Fibroblast of villous mesenchyme (primary cell): ENCODE measurements around the gene MAD1L1. TPM values are rescaled to one million over a fixed set of nuclear protein-coding genes. Genes with fewer than 3 reads are reported as not detected.

ENCODE experiments used
- DNase-seq: peaks from one replicate; pipeline ENCODE4 v3.0.0-alpha.2; 2010; ENCODE audit warnings: low read depth
- H3K4me3 ChIP-seq: 2 replicates; pipeline ENCODE4 v1.5.1; 2011; ENCODE audit warnings: low read depth, mild to moderate bottlenecking, low read length
- total RNA-seq: library from RNA; depleted of rRNA; stranded (reverse); fragments of >200 nt; gene quantifications from 2 replicates; pipeline ENCODE4 v1.2.3, GENCODE V29; 2012
- TF ChIP-seq, protein P1 (sequence below): IDR thresholded peaks from 2 replicates; pipeline ENCODE4 v1.5.1; 2012; ENCODE audit warnings: low read depth, mild to moderate bottlenecking, low read length; ENCODE audit not compliant: insufficient read depth

The MAD1L1 gene
- total RNA-seq, 1 donor = 43.6 TPM

DNA sequence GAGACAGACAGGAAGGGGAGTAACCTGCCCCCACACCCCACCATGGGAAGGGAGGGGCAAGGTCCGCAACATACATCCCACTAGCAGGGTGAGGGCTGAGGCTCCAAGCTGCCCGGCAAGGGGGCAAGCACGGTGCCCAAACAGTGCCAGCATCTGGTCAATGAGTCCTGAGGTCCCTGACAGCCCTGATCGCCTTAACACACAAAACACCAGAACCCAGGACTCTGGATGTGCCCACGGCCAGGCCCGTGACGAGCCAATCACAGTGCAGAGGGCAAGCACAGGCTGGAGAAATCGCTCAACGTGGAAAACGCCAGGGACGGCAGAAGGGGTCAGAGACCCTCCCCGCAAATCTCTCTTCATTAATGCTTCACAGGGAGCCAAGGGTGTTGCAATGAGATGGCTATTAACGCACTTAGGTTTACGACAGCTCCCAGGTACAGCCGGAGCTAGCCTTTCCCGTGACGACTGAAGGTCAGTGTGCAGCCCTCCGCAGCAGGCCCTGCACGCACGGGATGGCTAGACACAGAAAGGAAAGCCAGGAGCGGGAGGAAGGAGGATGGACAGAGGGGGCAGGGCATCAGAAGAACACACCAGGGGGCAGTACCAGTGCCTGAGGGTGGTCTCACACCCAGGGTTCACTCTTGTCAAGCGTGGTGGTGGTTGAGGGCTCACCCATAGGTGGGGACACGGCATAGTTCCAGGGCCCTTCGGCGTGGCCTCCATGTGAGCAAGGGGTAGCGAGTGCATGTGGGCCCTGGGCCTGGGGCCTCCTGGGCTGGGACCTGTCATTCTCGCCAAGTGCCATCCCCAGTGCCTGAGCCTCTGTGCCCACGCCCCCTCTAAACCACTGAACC is 220.5 kb downstream of the MAD1L1 start:
- TF ChIP-seq, protein P1, sequence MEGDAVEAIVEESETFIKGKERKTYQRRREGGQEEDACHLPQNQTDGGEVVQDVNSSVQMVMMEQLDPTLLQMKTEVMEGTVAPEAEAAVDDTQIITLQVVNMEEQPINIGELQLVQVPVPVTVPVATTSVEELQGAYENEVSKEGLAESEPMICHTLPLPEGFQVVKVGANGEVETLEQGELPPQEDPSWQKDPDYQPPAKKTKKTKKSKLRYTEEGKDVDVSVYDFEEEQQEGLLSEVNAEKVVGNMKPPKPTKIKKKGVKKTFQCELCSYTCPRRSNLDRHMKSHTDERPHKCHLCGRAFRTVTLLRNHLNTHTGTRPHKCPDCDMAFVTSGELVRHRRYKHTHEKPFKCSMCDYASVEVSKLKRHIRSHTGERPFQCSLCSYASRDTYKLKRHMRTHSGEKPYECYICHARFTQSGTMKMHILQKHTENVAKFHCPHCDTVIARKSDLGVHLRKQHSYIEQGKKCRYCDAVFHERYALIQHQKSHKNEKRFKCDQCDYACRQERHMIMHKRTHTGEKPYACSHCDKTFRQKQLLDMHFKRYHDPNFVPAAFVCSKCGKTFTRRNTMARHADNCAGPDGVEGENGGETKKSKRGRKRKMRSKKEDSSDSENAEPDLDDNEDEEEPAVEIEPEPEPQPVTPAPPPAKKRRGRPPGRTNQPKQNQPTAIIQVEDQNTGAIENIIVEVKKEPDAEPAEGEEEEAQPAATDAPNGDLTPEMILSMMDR = no peak
- no peak for DNase-seq
- H3K4me3 ChIP-seq = no peak overlapping the region

DNA sequence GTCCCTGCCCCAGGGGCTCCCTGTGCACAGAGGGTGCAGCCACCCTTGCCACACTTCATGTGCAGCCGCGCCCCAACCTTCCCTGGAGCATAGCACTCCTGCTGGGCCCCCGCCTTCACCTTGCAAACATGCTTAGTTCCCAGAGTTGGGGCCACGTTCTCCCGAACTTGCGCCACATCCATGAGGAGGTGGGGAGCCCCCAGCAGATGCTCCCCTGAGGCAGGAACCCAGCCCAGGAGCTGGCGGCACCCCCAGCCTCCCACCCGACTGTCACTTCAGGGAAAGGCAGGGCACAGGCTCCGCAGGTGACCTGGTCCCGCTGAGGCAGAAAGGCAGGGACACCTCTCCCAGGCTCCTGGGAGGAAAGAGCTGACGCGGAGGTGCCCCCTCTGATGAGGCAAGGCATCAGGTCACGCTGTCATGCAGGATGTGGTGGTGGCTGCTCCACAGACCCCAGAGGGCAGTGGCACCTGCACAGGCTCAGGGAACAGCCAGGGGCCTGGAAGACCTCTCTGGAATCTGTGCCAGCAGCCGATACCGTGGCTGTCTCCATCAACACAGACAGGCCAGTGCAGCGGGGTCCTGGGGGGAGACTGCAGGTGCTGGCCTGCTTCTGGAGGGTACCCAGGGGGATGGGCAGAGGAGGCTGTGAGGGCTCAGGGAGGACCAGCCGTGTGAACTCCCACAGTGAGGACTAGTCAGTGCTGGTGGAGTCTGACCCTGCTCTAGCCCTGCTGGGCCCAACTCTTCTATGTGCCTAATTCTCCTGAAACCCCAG is 221.3 kb downstream of the MAD1L1 start:
- TF ChIP-seq, protein P1 = no peak
- DNase-seq = no peak

DNA sequence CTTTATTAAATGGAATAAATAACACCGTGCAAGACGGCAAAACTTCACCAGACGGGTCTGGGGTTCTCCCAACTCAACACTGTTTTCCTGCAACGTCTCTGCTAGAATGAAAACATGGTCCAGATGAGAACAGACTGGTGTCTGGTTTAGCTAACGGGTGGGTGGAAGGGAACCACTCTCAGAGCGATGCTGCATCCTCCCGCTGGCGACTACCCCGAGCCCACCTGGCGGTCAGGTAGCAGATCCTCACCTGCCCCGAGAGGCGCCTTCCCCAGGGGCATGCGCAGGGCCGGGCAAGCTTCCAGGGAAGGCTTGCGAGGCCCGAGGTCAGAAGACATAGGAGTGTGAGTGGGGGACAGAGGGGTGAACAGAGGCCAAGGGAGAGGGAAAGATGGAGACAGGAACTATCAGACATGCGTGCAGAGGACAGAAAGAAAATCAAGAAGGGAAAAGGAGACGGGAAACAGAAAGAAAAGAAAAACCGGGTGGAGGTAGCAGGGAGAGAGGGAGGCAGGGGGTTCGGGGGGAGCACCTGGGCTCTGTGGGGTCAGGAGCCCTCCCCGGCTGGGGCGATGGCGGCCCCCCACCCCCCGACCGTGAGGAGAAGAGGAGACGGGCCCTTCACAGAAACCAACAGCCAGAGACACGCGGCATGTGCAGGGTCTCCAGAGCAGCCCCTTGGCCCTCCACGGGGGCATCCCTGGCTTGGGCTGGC is 222.0 kb downstream of the MAD1L1 start:
- no peak overlapping the region for H3K4me3 ChIP-seq
- TF ChIP-seq, protein P1 = no peak
- no peak for DNase-seq

More for the DNA sequence above, 221.3 kb downstream of the MAD1L1 start:
- no peak overlapping the region for H3K4me3 ChIP-seq

DNA sequence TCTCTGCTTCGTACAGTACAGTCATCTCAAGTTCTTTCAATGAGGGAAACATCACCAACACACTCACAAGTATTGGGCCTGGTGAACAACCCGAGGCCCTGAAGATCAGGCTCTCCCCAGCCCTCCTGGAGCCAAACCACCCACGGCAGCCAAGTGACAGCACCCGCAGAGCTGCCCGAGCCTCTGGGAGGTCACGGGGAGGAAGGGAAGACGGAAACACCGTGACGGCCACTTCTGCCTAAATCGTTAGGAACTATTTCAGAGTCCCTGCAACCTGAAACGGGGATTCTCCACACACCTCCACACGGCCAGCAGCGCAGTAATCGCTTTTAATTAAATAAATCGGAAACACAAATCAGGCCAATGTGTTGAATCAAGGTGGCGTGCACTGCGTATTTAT is 222.6 kb downstream of the MAD1L1 start:
- no peak overlapping the region for H3K4me3 ChIP-seq
- no peak for DNase-seq
- TF ChIP-seq, protein P1 = no peak

DNA sequence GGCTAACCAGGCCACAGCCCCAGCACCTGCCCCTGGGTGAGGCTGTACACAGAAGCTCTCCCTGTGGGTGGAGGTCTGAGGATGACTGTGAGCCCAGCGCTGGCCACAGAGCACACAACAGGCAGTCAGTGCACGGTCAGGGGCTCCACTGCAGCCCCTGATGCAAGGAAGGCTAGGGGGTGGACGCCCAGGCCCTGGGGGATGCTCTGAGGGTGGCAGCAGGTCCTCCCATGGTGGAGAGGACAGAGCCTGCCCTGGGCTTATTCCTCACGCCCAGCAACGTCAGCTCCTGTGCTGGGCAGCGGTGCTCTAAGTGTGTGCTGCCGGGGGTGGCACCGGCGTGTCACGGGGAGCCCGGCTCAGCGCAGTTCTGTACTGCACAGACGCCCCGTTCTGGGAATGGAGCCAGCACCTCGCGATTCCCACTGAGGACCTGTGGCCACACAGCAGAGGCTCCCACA is 223.2 kb downstream of the MAD1L1 start:
- DNase-seq = no peak
- TF ChIP-seq, protein P1 = no peak
- no peak overlapping the region for H3K4me3 ChIP-seq

DNA sequence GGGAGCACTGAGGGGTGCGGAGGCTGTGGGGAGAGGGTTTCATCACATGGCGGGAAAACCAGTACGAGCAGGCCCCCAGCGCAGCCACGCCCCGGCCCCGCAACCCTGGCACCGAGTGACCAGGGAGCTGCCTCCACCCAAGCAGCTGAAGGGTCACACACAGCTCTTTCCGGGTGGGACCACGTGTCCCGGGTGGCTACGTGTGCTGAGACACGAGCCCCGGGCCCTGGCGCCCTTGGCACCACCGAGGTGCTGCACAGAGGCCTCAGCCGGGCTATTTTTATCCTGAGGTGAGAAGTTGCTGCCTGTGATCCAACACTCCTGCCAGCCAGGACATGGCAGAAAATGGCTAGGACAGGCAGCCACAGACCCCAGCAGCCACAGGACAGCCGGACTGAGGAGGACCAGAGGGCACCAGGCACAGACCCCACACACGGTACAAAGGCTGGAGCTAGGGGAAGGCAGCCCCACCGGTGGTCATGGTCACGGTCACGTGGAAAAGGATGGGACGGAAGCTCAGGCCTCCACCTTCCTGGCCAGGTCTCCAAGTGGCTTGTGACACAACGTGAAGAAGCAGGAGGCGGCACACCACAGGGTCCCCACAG is 223.7 kb downstream of the MAD1L1 start:
- H3K4me3 ChIP-seq = no peak overlapping the region
- TF ChIP-seq, protein P1 = no peak
- DNase-seq = no peak
